Kidney (tissue), 14 donors: ENCODE data around the gene SYT10. TPM values are rescaled to one million over a fixed set of nuclear protein-coding genes. Genes with fewer than 3 reads are reported as not detected.
A peak's percentile ranks its signal among the peaks of the same experiment; 100 is the strongest.

Experiments
- DNase-seq, 5 donors: peaks; one replicate each; pipeline ENCODE4 v3.0.0-alpha.2; 2013 to 2020
- FAIRE-seq: peaks from 2 replicates; lab custom pipeline; 2012; peaks lifted over from hg19 to GRCh38; lab: Jason Lieb, UNC
- H3K27ac ChIP-seq, 2 donors: one replicate each; pipeline ENCODE4 v1.7.0; 2013; ENCODE audit warnings: low read depth in 2 of 2, low read length in 2 of 2, inconsistent platforms in 1 of 2
- H3K27me3 ChIP-seq: one replicate; pipeline ENCODE4 v1.7.1; 2013; ENCODE audit warnings: low read length, inconsistent platforms; ENCODE audit not compliant: control insufficient read depth, insufficient read depth
- H3K36me3 ChIP-seq, 3 donors: one replicate each; pipeline versions ENCODE4 v1.7.0 to v1.7.1; 2013; ENCODE audit warnings: low read length in 3 of 3, control low read depth in 1 of 3, inconsistent platforms in 1 of 3; ENCODE audit not compliant: insufficient read depth in 3 of 3, control insufficient read depth in 2 of 3
- H3K4me1 ChIP-seq, 3 donors: one replicate each; pipeline versions ENCODE4 v1.7.0 to v1.7.1; 2013; ENCODE audit warnings: low read length in 3 of 3, inconsistent platforms in 1 of 3, low read depth in 1 of 3; ENCODE audit not compliant: control insufficient read depth in 2 of 3, insufficient read depth in 2 of 3
- H3K4me3 ChIP-seq, 3 donors: one replicate each; pipeline versions ENCODE4 v1.7.0 to v1.8.1; 2013; ENCODE audit warnings: low read length in 3 of 3, control low read depth in 1 of 3, inconsistent platforms in 1 of 3
- H3K9ac ChIP-seq, 3 donors: one replicate each; pipeline versions ENCODE4 v1.7.0 to v1.7.1; 2013; ENCODE audit warnings: low read length in 3 of 3, control low read depth in 1 of 3, inconsistent platforms in 1 of 3
- H3K9me3 ChIP-seq, 3 donors: one replicate each; pipeline versions ENCODE4 v1.7.0 to v1.7.1; 2013; ENCODE audit warnings: low read length in 3 of 3, control low read depth in 1 of 3, inconsistent platforms in 1 of 3; ENCODE audit not compliant: control insufficient read depth in 2 of 3, insufficient read depth in 1 of 3
- intact Hi-C: fragments of 100-400 bp; cut with DNase I; formaldehyde crosslinking; loops from one replicate; pipeline ENCODE4 v1.11.1; 2022
- polyA plus RNA-seq: library from polyadenylated mRNA; stranded (reverse); fragments of 350-450 nt; fragmentation: Illumina TruSeq; extraction: RNeasy Lipid Tissue Mini Kit (QIAGEN cat#74804); gene quantifications from one replicate; pipeline ENCODE4 v1.2.3, GENCODE V29; 2014; ENCODE audit warnings: low read depth, low replicate concordance; ENCODE audit not compliant: insufficient read depth
- total RNA-seq: library from RNA; stranded (reverse); fragmentation: NEBNext Ultra II Directional; extraction: Animal tissue kit (Norgen Biotek cat#: 25700); gene quantifications from one replicate; pipeline ENCODE4 v1.2.1, GENCODE V29; 2021
- TF ChIP-seq, protein P1 (sequence below): IDR thresholded peaks from 3 replicates; pipeline ENCODE4 v1.5.1; 2012; ENCODE audit warnings: mild to moderate bottlenecking, moderate library complexity, borderline replicate concordance; ENCODE audit not compliant: insufficient read depth; ENCODE audit errors: extremely low read depth
- donor health status: control.
- donor health status: control.
- donor health status: control.
- donor health status: control.
- donor health status: control.
- donor health status: DM: yes; HTN: yes; CAD: no.
- donor health status: Normal renal cell carcinoma (clear cell type).

SYT10 gene
- total and polyA plus RNA-seq, 2 donors from 2014 or later, result 0.30 to 0.41 TPM

DNA sequence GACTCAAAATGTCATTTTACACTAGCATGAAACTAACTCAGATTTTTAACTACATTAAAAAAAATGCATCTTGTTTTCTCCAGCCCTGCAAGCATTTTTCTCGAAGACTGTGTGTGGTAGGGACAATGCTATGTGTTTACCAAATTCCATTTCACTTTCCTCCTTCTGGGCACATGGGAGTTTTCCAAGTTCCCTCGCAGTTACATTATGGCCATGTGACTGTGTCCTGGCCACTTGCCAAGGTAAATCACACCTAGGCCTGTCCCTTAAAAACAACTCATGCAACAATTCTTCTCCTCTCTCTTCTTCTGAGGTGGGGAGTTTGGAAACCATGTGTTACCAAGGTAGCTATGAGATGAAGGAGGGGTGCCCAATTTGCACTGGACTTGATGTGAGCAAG, 108.7 kb downstream of the SYT10 start:
- Histone ChIP-seq H3K36me3 (no peaks in the 10 kb centered on the region), H3K4me1 (no peaks in the 10 kb centered on the region), H3K9ac (no peak overlapping the region), H3K27ac (no peak overlapping the region), H3K27me3 (no peaks in the 10 kb centered on the region), H3K4me3 (no peak overlapping the region), H3K9me3 (no peaks in the 10 kb centered on the region)
- FAIRE-seq, result no peak
- intact Hi-C loops, result no loop called here
- peak in 1 of 5 donors; percentile 4 for DNase-seq
- TF ChIP-seq, protein P1, sequence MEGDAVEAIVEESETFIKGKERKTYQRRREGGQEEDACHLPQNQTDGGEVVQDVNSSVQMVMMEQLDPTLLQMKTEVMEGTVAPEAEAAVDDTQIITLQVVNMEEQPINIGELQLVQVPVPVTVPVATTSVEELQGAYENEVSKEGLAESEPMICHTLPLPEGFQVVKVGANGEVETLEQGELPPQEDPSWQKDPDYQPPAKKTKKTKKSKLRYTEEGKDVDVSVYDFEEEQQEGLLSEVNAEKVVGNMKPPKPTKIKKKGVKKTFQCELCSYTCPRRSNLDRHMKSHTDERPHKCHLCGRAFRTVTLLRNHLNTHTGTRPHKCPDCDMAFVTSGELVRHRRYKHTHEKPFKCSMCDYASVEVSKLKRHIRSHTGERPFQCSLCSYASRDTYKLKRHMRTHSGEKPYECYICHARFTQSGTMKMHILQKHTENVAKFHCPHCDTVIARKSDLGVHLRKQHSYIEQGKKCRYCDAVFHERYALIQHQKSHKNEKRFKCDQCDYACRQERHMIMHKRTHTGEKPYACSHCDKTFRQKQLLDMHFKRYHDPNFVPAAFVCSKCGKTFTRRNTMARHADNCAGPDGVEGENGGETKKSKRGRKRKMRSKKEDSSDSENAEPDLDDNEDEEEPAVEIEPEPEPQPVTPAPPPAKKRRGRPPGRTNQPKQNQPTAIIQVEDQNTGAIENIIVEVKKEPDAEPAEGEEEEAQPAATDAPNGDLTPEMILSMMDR, result no peak
